Skeletal muscle cell (primary cell): ENCODE measurements around the gene PDE4D.
"Not testable (repeated sequence)": the region's sequence is repeated elsewhere in the genome, so short reads cannot be mapped to it uniquely, and the experiment has no call there.

Experiments
- DNase-seq: peaks from one replicate; pipeline ENCODE4 v3.0.0-alpha.2; 2010; ENCODE audit warnings: low read depth
- H3K4me3 ChIP-seq: 2 replicates; pipeline ENCODE4 v1.5.1; 2011; ENCODE audit warnings: low read depth, mild to moderate bottlenecking, control low read depth, low read length, moderate library complexity

Gene PDE4D

GRCh38 chr5:59021286-59021673 lies 872.2 kb downstream of the PDE4D start:
- no peak overlapping the region for H3K4me3 ChIP-seq
- no peak for DNase-seq

DNA sequence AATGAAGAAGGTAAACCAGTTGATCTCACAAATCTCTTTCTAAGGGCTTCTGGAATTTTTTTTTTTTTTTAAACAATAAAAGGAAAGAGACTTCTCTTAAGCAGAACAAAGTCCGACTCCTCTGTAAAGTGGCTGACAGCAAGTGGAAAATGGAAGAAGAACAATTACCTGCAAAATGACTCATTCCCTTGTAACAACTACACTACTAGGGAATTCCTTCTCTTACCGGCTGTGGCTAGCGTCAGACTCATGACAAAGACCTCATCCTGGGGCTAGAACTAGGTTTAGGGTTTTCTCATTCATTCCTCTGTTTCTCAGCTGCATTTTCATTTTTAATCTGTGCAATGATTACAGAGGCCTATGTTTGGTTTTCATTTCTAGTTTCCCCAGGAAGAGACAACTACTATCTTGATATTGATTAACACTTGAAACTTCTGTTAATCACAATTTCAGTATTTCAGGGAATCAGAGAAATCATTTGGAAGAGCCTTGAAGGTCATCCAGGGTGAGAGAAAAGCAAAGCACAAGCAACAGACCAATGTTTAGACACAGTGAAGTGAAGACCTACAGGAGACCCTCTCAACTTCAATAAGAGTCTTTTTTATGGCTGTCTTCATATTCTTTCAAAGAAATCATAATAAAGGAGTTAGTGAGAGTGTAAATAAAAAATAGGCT lies 872.8 kb downstream of the PDE4D start:
- no peak overlapping the region for H3K4me3 ChIP-seq
- DNase-seq, result no peak

- H3K4me3 ChIP-seq, result no peak overlapping the region
- DNase-seq, result no peak
Observed at GRCh38 chr5:59019078-59019477, 874.4 kb downstream of the PDE4D start.

- no peak overlapping the region for H3K4me3 ChIP-seq
- no peak for DNase-seq
Observed at GRCh38 chr5:59016925-59017324, 876.6 kb downstream of the PDE4D start.

DNA sequence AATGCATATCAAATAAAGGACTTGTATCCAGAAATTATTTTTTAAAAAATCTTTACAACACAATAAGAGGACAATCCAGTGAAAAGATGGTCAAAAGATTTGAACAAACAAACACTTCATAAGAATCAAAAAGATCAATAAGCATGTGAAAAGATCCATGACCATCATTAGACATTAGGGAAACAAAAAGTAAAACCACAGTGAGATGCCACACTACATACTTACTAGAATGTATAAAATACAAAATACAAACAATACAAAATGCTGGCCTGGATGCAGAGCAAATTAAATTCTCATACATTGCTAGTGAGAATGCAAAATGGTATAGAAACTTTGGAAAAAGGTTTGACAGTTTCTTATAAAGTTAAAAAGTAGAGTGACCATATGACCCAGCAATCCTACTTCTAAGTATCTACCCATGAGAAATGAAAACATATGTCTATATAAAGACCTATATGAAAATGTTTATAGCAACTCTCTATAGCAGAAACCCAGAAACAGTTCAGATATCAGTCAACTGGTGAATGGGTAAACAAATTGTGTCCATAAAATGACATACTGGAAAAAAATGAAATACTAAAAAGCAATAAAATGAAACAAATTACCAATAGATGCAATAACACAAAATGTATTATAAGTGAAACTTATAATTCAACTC lies 884.6 kb downstream of the PDE4D start:
- H3K4me3 ChIP-seq, result no peak overlapping the region
- DNase-seq, result no peak

GRCh38 chr5:59007460-59008063 lies 886.0 kb downstream of the PDE4D start:
- no peak for DNase-seq
- H3K4me3 ChIP-seq, result no peak overlapping the region

- H3K4me3 ChIP-seq, result no peak overlapping the region
- no peak for DNase-seq
Observed at GRCh38 chr5:59005934-59006701, 887.4 kb downstream of the PDE4D start.

- no peak overlapping the region for H3K4me3 ChIP-seq
- no peak for DNase-seq
Observed at GRCh38 chr5:59003641-59004040, 889.9 kb downstream of the PDE4D start.

- no peak for DNase-seq
Observed at GRCh38 chr5:59003124-59003523, 890.4 kb downstream of the PDE4D start.

DNA sequence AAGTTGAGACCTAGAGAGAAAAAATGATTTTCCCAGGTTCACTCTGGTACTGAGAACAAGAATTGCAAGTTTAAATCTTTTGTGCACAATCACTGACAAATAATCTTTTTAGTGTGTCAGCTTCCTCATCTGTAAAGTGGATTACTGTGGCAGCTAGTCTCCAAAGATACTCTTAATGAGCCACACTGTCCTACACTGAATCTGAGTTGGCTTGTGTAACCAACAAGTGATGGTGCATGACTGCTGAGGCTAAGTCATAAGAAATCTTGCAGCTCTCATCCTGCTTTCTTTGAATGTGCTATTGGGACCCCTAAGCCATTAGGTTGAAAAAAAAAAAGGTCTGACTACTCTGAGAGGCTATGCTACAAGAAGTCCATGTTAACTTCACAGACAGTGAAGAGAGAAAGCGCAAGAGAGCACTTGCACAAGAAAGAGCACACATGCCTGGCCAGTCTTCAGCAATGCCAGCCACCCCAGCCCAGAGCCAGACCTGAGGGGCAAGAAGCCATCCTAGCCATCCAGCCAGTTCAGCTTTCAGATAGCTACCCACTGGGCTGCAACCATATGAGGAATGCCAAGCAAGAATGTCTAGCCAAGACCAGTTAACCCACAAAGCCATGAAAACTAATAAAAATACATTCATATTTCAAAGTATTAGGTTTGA lies 891.2 kb downstream of the PDE4D start:
- no peak for DNase-seq
- H3K4me3 ChIP-seq, result no peak overlapping the region

More at GRCh38 chr5:59003124-59003523, 890.4 kb downstream of the PDE4D start:
- no peak overlapping the region for H3K4me3 ChIP-seq

DNA sequence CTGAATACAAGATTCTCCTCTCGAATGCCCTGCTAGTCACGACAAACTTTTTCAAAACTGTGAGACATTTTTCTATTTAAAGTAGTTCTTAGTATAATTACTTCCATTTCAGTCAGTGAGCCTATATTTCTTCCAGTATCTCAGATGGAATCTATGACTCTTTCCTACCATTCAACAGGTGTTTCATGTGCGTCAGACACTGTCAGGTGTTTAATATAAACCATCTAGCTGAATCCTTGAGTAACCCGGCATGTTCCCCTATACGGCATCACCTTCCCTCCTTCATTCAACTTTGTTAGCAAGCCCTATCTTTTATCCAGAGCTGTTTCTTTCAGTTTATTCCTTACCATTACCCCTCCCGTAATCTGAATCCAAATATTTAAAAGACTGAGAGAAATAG lies 891.8 kb downstream of the PDE4D start:
- DNase-seq, result no peak
- no peak overlapping the region for H3K4me3 ChIP-seq

- no peak for DNase-seq
- H3K4me3 ChIP-seq, result no peak overlapping the region
Observed at GRCh38 chr5:59001154-59001553, 892.4 kb downstream of the PDE4D start.

DNA sequence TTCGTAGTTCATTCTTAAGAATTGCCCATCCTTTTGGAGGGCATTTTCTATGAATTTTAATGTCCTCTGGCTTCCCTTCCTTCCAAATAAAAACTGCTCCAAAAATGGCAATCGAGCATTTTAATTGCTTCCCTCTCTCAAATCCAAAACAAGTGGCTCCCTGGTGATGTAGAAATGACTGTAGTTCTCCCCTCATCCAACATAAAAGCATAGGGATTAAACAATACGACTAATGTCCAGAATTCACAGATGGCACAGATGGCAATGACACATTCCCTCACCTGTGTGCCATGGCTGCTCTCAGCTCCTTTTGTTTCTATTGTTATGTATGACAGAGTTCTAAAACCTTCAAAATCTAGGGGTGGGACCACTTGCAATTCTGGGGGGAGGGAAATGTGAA lies 893.3 kb downstream of the PDE4D start:
- DNase-seq, result no peak
- no peak overlapping the region for H3K4me3 ChIP-seq

DNA sequence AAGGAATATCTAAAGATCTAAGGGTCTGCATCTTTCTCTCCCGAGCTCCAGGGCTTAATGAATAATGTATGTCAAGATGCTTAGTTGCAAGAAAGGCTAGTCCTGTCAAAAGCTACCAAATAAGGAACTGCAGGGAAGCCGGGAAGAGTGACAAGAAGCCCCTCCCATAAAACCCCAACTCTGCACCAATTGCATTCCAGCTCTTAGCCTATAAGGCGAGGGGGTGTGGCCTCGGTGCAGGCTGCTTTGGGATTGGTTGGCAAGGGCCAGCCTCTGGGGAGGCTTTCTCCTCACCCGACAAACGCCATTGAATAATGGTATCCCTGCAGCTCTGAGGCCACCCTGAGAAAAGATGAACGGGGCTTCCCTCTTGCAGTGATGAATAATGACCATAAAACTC lies 893.7 kb downstream of the PDE4D start:
- DNase-seq, result no peak
- H3K4me3 ChIP-seq, result no peak overlapping the region

- no peak overlapping the region for H3K4me3 ChIP-seq
Observed at GRCh38 chr5:58998544-58998943, 895.0 kb downstream of the PDE4D start.

GRCh38 chr5:58995779-58996178 lies 897.7 kb downstream of the PDE4D start:
- not testable (repeated sequence) for DNase-seq, H3K4me3 ChIP-seq

More at GRCh38 chr5:58998544-58998943, 895.0 kb downstream of the PDE4D start:
- DNase-seq, result no peak

DNA sequence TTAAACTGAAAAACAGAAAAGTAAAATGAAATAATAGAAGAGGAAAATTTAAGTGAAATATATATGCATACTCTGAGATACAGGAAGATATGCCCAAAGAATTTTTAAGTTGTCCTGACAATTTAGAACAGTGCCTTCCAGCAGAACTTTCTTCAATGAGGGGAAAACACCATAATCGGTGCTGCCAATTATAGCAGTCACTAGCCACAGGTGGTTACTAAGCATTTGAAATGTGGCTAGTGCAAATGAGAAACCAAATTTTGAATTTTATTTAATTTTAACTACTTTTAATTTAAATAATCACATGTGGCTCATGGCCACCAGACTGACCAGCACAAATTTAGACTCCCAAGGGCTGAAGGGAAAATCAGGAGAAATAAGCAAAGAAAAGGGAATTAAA lies 900.1 kb downstream of the PDE4D start:
- no peak overlapping the region for H3K4me3 ChIP-seq
- no peak for DNase-seq

DNA sequence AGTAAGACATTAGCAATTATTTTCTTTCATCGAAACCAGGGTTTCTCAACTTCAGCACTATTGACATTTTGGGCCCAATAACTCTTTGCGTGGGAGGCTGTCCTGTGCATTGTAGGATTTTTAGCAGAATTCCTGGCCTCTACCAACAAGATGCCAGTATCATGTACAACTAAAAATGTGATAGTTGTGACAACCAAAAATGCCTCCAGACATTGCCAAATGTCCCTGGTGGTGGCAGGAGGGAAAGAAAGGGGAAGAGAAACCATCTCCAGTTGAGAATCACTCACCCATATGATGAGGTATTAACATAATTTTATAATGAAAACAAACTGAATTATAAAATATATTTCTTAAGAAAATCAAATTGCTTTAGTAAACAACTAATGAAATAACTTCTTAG lies 904.6 kb downstream of the PDE4D start:
- no peak for DNase-seq
- no peak overlapping the region for H3K4me3 ChIP-seq

DNA sequence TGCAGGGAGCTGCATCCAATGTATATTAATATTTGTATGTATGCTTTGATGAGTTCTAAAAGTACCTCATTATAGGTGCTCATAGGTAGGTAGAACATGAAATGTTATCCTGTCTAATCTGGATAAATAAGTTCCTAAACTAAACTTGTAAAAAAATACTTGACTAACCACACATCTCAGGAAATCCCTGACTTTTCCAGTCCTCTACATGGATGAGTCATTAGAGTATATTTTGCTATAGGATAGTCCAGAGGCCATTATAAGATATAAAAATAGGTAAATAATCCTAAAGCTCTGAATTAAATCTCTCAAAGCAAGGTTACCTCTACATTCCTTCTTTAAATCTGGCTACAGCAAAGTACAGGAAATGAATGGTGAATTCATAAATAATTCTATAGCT lies 906.3 kb downstream of the PDE4D start:
- H3K4me3 ChIP-seq, result no peak overlapping the region
- no peak for DNase-seq

- no peak for DNase-seq
- H3K4me3 ChIP-seq, result no peak overlapping the region
Observed at GRCh38 chr5:58986281-58986680, 907.2 kb downstream of the PDE4D start.
